Measurements from ENCODE around the gene SLC66A2. TPM values are rescaled to one million over a fixed set of nuclear protein-coding genes. Genes with fewer than 3 reads are reported as not detected.

Gene SLC66A2
- total RNA-seq, 1 experiment from 2014 or later: 19.5 TPM

- Mint-ChIP-seq H3K9me3 (ENCODE audit: unreplicated experiment) (no peaks in the 10 kb centered on the region), H3K4me1 (ENCODE audit: low read depth, unreplicated experiment) (no peaks in the 10 kb centered on the region), H3K27ac (ENCODE audit: unreplicated experiment) (no peak overlapping the region), H3K27me3 (ENCODE audit: insufficient read depth, unreplicated experiment) (no peaks in the 10 kb centered on the region), H3K4me3 (ENCODE audit: unreplicated experiment) (no peak overlapping the region), H3K36me3 (ENCODE audit: insufficient read depth, unreplicated experiment) (no peaks in the 10 kb centered on the region)
- intact Hi-C loops (cut with micrococcal nuclease; ENCODE audit: unreplicated experiment): no loop called here
- H3K4me3 ChIP-seq (ENCODE audit: low read depth, low read length): no peak overlapping the region
- ChIA-PET CTCF (no interaction called here), POLR2A (no interaction called here)
- no peak for DNase-seq
- TF ChIP-seq CTCF (IDR thresholded peaks at IDR 0.05; ENCODE audit: insufficient read depth in 1 of 2, low read depth in 1 of 2, low read length in 1 of 2, severe bottlenecking in 1 of 2, unreplicated experiment in 1 of 2): no peak
- H3K9me3 ChIP-seq: no peaks in the 10 kb centered on the region
- BruUV-seq (replicated peaks): no TSS peak
- H3K36me3 ChIP-seq (ENCODE audit: control insufficient read depth, insufficient read depth, low read length): no peaks in the 10 kb centered on the region
- no peaks in the 10 kb centered on the region for H3K4me1 ChIP-seq
- H3K27me3 ChIP-seq (replicated peaks; ENCODE audit: control insufficient read depth, insufficient read depth, low read length): no peaks in the 10 kb centered on the region
Measured at GRCh38 chr18:79875531-79875919, 75.9 kb downstream of the SLC66A2 start.

- Histone ChIP-seq H3K4me1 (no peaks in the 10 kb centered on the region), H3K9me3 (no peaks in the 10 kb centered on the region), H3K36me3 (ENCODE audit: control insufficient read depth, insufficient read depth, low read length) (no peaks in the 10 kb centered on the region), H3K4me3 (ENCODE audit: low read depth, low read length) (no peak overlapping the region), H3K27me3 (replicated peaks; ENCODE audit: control insufficient read depth, insufficient read depth, low read length) (no peaks in the 10 kb centered on the region)
- CTCF ChIA-PET: no interaction called here
- Mint-ChIP-seq H3K4me1 (ENCODE audit: low read depth, unreplicated experiment) (no peaks in the 10 kb centered on the region), H3K27ac (ENCODE audit: unreplicated experiment) (no peak overlapping the region), H3K9me3 (ENCODE audit: unreplicated experiment) (no peaks in the 10 kb centered on the region), H3K4me3 (ENCODE audit: unreplicated experiment) (no peak overlapping the region), H3K27me3 (ENCODE audit: insufficient read depth, unreplicated experiment) (no peaks in the 10 kb centered on the region), H3K36me3 (ENCODE audit: insufficient read depth, unreplicated experiment) (no peaks in the 10 kb centered on the region)
- POLR2A ChIA-PET: no interaction called here
- intact Hi-C loops (cut with micrococcal nuclease; ENCODE audit: unreplicated experiment): no loop called here
- DNase-seq: no peak
- BruUV-seq (replicated peaks): no TSS peak
- TF ChIP-seq CTCF (IDR thresholded peaks at IDR 0.05; ENCODE audit: insufficient read depth in 1 of 2, low read depth in 1 of 2, low read length in 1 of 2, severe bottlenecking in 1 of 2, unreplicated experiment in 1 of 2): no peak
Measured at GRCh38 chr18:79874553-79875530, 76.6 kb downstream of the SLC66A2 start.

GRCh38 chr18:79873449-79874110, 77.9 kb downstream of the SLC66A2 start:
- Mint-ChIP-seq H3K4me3 (ENCODE audit: unreplicated experiment) (no peak overlapping the region), H3K27me3 (ENCODE audit: insufficient read depth, unreplicated experiment) (no peaks in the 10 kb centered on the region), H3K9me3 (ENCODE audit: unreplicated experiment) (no peaks in the 10 kb centered on the region), H3K4me1 (ENCODE audit: low read depth, unreplicated experiment) (no peaks in the 10 kb centered on the region), H3K27ac (ENCODE audit: unreplicated experiment) (no peak overlapping the region), H3K36me3 (ENCODE audit: insufficient read depth, unreplicated experiment) (no peaks in the 10 kb centered on the region)
- H3K9me3 ChIP-seq: no peaks in the 10 kb centered on the region
- CTCF ChIA-PET: no interaction called here
- no peak for TF ChIP-seq CTCF (IDR thresholded peaks at IDR 0.05; ENCODE audit: insufficient read depth in 1 of 2, low read depth in 1 of 2, low read length in 1 of 2, severe bottlenecking in 1 of 2, unreplicated experiment in 1 of 2)
- POLR2A ChIA-PET: no interaction called here
- DNase-seq: no peak
- no peaks in the 10 kb centered on the region for H3K27me3 ChIP-seq (replicated peaks; ENCODE audit: control insufficient read depth, insufficient read depth, low read length)
- BruUV-seq (replicated peaks): no TSS peak
- intact Hi-C loops (cut with micrococcal nuclease; ENCODE audit: unreplicated experiment): no loop called here
- H3K4me3 ChIP-seq (ENCODE audit: low read depth, low read length): no peak overlapping the region
- H3K4me1 ChIP-seq: no peaks in the 10 kb centered on the region
- no peaks in the 10 kb centered on the region for H3K36me3 ChIP-seq (ENCODE audit: control insufficient read depth, insufficient read depth, low read length)
